BJ (cell line): ENCODE data around the gene KDM5C. TPM values are rescaled to one million over a fixed set of nuclear protein-coding genes. Genes with fewer than 3 reads are reported as not detected.

Source experiments
- CTCF ChIA-PET: fragments of 350-600 bp; formaldehyde crosslinking; extraction: SDS; loops from one replicate; lab custom pipeline; 2021; ENCODE audit warnings: antibody characterized with exemption, inconsistent platforms; lab: Yijun Ruan, JAX
- POLR2A ChIA-PET: fragments of 300-600 bp; sonication (Branson Sonifier 250); formaldehyde crosslinking; extraction: SDS; loops from one replicate; lab custom pipeline; 2021; ENCODE audit warnings: antibody characterized with exemption; lab: Charles Lee
- DNase-seq: peaks from one replicate; pipeline ENCODE4 v3.0.0-alpha.2; 2011; ENCODE audit warnings: low read depth
- H3K27me3 ChIP-seq: 2 replicates; pipeline ENCODE4 v1.6.0; 2011; ENCODE audit warnings: low read length; ENCODE audit not compliant: control insufficient read depth, insufficient read depth
- H3K36me3 ChIP-seq: 2 replicates; pipeline ENCODE4 v1.5.1; 2011; ENCODE audit warnings: low read length; ENCODE audit not compliant: control insufficient read depth, insufficient read depth
- H3K4me3 ChIP-seq: 2 replicates; pipeline ENCODE4 v1.5.1; 2011; ENCODE audit warnings: low read depth, mild to moderate bottlenecking, control low read depth, low read length
- polyA plus RNA-seq: library from polyadenylated mRNA; depleted of rRNA; stranded (reverse); fragments of >200 nt; gene quantifications from 2 replicates; pipeline ENCODE4 v1.2.3, GENCODE V29; 2011
- TF ChIP-seq, protein P1 (sequence below): IDR thresholded peaks from 2 replicates; pipeline ENCODE4 v1.5.1; 2011; ENCODE audit warnings: low read depth, mild to moderate bottlenecking, control low read depth, inconsistent platforms, low read length, moderate library complexity; ENCODE audit not compliant: insufficient read depth

KDM5C gene
- polyA plus RNA-seq, 1 experiment, result 67.1 TPM

DNA sequence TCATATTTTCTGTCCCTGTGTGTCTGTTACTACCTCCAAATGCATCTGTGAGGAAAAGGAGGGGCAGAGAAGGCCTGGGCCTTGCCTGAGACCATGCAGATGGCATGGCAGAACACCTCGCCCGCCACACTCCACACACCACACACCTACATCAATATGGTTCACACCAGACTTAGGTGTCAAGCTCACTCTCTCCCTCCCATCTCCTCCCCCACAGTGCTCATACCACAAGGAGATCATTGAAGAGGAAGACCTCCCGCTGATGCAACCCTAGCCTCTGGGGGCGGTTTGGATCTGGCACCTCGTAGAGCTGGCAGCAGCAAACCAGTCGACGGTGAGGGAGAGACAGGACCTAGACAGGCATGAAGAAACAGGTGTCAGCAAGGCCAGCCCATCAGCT lies 16.6 kb upstream of the KDM5C start:
- CTCF ChIA-PET, result no interaction called here
- H3K36me3 ChIP-seq, result no peaks in the 10 kb centered on the region; the same call in none of the 2 replicates
- TF ChIP-seq, protein P1, sequence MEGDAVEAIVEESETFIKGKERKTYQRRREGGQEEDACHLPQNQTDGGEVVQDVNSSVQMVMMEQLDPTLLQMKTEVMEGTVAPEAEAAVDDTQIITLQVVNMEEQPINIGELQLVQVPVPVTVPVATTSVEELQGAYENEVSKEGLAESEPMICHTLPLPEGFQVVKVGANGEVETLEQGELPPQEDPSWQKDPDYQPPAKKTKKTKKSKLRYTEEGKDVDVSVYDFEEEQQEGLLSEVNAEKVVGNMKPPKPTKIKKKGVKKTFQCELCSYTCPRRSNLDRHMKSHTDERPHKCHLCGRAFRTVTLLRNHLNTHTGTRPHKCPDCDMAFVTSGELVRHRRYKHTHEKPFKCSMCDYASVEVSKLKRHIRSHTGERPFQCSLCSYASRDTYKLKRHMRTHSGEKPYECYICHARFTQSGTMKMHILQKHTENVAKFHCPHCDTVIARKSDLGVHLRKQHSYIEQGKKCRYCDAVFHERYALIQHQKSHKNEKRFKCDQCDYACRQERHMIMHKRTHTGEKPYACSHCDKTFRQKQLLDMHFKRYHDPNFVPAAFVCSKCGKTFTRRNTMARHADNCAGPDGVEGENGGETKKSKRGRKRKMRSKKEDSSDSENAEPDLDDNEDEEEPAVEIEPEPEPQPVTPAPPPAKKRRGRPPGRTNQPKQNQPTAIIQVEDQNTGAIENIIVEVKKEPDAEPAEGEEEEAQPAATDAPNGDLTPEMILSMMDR, result no peak
- no peak overlapping the region for H3K4me3 ChIP-seq
- POLR2A ChIA-PET, result no interaction called here
- no peaks in the 10 kb centered on the region for H3K27me3 ChIP-seq
- no peak for DNase-seq

DNA sequence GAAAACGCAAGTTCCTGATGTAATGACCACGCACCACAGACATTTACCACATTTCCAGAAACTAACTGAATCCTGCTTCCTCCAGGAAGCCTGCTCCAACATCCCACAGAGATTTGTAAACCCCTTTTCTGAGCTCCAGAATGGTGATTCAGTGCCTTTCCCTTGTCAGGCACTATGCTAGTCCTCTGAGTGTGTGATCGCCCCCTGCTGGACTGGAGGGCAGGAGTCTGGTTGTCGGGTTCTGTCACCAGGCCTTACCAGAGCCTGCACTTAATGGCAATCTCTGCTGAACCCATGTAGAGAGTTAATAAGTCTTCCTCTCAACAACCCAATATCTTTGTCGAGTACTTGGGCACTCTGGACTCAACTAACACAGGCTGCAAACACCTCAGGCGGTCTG lies 14.5 kb upstream of the KDM5C start:
- TF ChIP-seq, protein P1, result no peak
- ChIA-PET POLR2A (interaction anchor here (0.6 kb wide), 1 partner anchor 13 kb away, joined by 5 read pairs; no protein-coding TSS in a partner anchor), CTCF (no interaction called here)
- Histone ChIP-seq H3K4me3 (no peak overlapping the region), H3K36me3 (no peaks in the 10 kb centered on the region; the same call in none of the 2 replicates), H3K27me3 (no peaks in the 10 kb centered on the region)
- no peak for DNase-seq

DNA sequence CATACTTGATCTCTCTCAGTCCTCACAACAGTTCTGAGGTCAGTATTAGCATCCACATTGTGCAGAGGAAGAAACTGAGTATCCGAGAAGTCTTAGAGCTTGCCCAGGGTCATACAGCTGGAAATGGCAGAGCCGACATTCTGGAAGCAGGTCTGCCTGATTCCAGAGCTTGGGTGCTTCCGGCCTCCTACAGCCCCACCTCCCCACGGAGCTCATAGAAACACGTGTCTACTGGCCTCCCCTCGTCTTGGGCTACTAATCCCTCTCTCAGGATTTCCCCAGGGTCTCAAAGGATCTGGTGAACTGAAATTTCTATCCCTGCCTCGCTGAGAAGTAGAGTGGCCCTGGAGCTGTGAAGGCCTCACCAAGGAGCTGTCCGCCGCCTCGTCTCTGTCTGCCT lies 12.0 kb upstream of the KDM5C start:
- TF ChIP-seq, protein P1, result no peak
- Histone ChIP-seq H3K4me3 (no peak overlapping the region), H3K36me3 (no peaks in the 10 kb centered on the region; the same call in none of the 2 replicates), H3K27me3 (no peaks in the 10 kb centered on the region)
- ChIA-PET POLR2A (no interaction called here), CTCF (no interaction called here)
- DNase-seq, result no peak

DNA sequence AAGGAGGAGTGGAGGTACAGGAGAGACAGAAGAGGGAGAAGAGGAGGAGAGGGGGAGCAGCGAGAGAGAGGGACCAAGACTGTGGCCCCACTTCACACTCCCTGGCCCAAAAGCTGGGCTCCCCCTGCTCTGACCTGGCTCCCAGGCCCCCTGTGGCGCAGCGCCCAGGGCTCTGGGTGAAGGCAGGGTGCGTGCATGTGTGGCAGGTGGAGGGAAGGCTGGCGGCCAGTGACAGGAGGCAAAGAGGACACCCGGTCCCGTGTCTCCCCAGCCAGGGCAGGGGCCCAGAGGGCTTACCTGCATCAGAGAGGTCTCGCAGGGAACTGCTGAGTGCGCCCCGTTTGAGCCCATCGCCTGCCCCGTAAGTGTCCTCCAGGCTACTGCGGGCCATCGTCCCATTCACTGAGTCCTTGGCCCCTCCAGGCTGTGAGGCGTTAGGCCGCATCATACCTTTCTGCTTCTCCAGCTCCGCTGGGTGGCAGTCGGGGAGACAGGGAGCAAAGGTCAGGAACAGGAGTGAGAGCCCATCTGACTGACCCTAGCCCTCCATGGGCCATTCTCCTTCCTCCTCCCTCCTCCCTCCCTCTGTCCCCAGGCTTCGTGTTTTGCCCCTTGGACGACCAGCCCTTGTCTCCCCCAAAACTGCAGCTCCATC lies 11.1 kb upstream of the KDM5C start:
- TF ChIP-seq, protein P1, result no peak
- DNase-seq, result no peak
- Histone ChIP-seq H3K27me3 (no peaks in the 10 kb centered on the region), H3K4me3 (no peak overlapping the region), H3K36me3 (no peaks in the 10 kb centered on the region; the same call in 1 of the 2 replicates)
- ChIA-PET CTCF (no interaction called here), POLR2A (no interaction called here)

DNA sequence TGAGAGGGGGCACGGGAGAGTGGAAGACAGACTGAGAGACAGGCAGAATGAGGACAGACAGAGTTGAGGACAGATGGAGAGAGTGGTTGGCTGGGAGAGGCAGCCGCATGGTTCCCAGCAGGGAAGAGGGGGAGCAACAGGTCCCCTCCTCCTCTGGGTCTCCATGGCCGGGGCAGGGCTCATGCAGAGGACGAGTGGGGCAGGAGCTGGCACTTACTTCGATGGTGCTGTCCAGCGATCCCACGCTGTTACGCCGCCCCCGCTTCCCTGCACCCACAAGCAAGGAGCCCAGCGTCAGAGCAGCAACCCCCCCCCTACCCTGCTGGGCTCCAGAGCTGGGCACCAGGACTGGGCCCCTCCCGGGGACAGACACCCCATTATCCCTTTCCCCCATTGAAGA lies 10.6 kb upstream of the KDM5C start:
- no peak for DNase-seq
- ChIA-PET POLR2A (no interaction called here), CTCF (interaction anchor here (0.7 kb wide), 1 partner anchor 51 kb away, joined by 4 read pairs; no protein-coding TSS in a partner anchor)
- Histone ChIP-seq H3K4me3 (no peak overlapping the region), H3K27me3 (no peaks in the 10 kb centered on the region), H3K36me3 (no peaks in the 10 kb centered on the region; the same call in 1 of the 2 replicates)
- TF ChIP-seq, protein P1, result no peak
